NCI-H748 treated with DMSO at 0.1 percent for 48 hours (cell line): ENCODE measurements around the gene HSPA4L.

Source experiments
- DNase-seq: peaks from one replicate; lab custom pipeline; 2025; lab: John Stamatoyannopoulos, UW

HSPA4L gene

DNA sequence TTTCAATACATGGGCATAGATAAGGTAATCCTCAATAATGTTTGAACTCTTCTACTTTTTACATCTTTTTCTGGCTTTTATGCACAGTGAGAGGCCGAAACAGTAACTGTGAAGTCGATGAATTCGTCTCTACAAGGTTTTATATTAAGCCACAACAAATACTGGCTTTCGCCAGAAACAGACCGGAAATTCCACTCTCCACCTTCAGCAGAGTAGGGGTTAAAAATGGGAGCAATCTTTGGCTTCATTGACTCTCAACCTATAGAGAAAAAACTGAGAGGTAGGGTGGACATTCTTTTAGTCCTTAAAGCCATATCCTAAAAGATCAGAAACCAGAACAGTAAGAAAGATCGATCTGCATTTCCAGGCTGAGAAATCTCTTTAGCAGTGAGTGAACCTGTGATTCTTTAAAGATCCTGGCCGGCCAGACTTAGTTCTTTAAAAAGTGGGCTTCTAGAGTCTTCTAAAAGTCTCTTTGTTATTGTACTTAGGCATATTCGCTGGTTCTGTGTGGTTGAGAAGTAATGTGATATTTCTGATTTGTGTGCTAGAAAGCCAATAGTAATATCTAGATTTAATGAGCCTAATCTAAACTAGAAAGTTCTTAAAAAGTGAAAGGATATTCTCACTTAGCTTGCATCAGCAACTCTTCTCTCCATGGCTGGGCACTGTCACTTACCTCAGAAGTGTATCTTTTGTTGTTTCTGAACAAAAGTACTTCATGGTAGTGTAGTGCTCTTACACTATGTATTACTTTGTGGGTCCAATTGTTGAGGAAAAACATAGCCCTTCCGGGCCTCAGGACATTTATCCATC is 2.0 kb downstream of the HSPA4L start:
- DNase-seq: no peak

DNA sequence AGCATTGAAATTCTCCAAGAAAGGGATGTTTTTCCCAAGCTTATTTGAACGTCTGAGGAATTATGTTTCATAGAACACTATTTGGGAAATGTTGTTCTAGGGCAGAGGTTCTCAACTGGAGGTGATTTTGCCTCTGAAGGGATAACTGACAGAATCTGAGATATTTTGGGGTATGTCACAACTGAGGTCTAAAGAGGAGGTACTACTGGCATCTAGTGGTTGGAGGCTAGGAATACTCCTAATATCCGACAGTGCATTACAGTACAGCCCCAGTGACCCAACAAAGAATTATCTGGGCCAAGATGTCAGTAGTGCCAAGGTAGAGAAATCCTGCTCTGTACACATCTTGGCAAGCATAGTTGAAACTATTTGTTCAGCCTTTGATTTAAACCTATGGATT is 6.4 kb downstream of the HSPA4L start:
- no peak for DNase-seq

DNA sequence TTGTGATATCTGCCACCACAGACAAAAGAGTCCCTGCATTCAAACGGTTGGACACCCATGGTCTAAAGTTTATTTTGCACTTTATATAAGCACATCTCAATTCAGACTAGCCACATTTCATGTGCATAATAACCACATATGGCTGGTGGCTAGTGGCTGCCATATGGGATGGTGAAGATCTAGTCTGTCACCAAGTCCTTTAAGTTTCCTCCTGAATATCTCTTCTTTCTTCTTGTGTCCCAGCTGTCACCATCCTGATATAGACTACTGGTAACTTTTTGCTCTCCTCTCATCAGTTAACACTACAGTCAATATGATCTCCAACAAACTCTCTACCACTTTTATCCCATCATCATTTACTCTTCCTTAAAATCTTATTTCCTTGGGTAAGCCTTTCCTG is 9.3 kb downstream of the HSPA4L start:
- no peak for DNase-seq

DNA sequence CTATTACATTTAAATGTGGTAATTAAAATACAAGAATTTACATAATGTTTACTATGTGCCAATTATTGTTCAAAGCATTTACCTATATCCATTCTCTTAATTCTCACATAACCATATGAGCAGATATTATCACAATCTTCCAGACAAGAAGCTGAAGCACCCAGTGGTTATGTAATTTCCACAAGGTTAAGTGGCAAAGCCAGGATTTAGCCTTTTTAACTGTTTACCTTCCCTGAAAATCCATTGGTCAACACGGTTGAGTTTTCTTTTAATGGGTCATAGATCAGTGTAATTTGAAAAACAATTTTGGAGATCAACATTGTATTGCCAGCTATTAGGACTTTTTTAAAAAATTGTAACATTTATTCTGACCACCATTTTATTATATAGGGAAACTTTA is 11.4 kb downstream of the HSPA4L start:
- no peak for DNase-seq

DNA sequence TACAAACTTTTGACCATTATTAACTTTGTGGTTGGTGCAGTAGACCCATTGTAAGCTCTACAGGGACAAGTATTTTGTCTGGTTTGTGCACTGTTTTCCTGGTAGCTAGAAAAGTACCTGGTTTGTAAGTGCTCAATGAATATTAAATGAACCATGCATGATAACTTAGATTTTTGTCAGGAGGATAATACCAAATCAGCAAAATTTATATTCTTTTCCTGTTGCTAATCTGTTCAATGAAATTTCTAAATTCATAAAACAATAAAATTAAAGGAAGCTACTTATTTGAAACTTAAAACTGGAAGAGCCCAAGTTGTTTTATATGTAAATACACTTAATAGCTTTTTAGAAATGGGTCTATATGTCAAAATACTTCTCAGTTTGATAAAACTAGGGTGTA is 17.6 kb downstream of the HSPA4L start:
- DNase-seq: no peak

DNA sequence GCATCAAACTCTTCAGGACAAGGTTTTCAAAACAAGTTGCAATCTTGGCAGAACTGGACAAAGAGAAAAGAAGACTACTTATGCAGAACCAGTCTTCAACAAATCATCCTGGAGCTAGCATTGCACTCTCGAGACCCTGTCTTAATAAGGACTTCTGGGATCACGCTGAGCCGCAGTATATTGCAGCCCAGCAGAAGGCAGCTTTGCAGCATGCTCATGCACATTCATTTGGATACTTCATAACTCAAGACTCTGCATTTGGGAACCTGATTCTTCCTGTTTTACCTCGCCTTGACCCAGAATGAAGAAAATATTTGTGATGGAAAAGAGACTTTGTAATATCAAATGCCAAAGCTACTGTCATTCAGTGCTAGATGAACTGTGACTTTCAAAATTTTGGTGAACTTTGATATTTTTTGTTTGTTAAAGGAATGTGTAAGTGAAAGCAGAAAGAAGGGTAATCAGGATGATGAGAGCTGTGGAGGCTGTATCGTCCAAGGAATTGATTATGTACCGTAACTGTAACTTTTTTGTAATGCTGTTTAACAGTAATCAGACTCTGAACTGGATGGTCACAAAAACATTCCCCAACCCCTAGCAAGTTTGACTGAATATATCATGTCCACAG is 27.2 kb downstream of the HSPA4L start:
- no peak for DNase-seq

DNA sequence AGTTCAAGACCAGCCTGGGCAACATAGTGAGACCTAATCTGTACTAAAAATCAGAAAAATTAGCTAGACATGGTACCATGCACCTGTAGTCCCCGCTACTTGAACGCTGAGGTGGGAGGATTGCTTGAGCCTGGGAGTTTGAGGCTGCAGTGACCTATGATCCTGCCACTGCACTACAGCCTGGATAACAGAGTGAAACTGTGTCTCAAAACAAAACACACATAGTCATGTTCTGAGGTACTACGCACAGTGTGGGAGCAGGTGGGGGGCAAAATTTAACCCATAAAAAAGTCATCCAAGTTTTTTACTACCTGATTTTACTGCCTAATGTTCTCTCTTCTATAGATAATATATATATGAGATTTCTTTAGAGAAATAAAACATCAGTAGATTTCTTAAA is 28.4 kb downstream of the HSPA4L start:
- DNase-seq: no peak

DNA sequence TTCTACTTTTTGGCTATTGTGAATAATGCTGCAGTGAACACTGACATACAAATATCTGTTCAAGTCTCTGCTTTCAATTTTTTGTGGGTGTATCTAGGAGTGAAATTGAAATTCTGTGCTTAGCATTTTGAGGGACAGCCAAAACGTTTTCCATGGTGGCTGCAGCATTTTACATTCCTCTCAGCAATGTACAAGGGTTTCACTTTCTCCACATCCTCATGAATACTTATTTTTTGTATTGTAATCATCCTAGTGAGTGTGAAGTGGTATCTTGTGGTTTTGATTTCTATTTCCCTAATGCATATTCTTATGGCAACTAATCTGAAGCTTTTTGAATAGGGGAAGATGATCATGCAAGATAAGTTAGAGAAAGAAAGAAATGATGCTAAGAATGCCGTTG is 40.3 kb downstream of the HSPA4L start:
- no peak for DNase-seq

DNA sequence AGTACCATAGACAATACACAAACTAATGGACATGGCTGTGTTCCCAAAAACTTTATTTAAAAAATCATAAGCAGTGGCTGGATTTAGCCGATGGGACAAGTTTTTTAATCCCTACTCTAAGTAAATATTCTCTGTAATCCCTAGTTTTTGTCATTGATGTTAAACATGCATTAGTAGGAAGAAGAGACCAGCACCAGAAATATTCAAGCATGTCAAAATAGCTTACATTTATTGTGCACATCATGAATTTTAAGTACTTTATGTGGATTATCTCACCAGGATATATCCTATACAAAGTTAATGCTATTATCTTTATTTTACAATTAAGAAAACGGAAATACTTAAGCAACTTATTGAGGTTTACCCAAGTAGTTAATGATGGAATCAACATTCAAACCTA is 46.0 kb downstream of the HSPA4L start:
- no peak for DNase-seq

DNA sequence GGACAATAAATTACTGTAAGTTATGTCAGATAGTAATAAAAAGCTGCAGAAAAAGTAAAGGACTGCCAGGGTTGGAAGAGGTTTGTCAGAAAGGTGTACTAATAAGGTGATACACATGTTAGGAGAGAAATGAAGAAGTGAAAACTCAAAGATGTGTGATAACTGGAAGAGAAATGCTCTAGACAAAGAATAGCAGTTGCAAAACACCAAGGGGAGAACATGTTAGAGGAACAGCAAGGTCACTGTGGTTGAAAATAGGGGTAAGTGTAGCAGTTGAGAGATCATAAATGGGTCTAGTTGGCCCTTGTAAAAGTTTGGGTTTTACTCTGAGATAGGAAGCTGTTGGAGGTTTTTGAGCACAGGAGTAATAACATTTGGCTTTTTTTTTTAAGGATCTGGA is 46.9 kb downstream of the HSPA4L start:
- DNase-seq: no peak

DNA sequence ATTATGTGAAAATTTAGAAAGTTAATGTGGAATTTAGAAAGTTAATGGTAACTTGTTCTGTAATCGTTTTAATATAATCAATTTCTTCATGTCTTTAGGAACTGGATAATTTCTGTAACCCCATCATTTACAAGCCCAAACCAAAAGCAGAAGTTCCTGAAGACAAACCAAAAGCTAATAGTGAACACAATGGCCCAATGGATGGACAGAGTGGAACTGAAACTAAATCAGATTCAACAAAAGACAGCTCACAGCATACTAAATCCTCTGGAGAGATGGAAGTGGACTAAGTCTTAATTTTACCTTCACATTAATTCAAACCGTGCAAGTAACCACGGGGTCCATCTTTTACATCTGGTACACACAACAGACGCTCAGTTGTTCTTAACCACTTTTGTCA is 50.5 kb downstream of the HSPA4L start:
- DNase-seq: no peak

DNA sequence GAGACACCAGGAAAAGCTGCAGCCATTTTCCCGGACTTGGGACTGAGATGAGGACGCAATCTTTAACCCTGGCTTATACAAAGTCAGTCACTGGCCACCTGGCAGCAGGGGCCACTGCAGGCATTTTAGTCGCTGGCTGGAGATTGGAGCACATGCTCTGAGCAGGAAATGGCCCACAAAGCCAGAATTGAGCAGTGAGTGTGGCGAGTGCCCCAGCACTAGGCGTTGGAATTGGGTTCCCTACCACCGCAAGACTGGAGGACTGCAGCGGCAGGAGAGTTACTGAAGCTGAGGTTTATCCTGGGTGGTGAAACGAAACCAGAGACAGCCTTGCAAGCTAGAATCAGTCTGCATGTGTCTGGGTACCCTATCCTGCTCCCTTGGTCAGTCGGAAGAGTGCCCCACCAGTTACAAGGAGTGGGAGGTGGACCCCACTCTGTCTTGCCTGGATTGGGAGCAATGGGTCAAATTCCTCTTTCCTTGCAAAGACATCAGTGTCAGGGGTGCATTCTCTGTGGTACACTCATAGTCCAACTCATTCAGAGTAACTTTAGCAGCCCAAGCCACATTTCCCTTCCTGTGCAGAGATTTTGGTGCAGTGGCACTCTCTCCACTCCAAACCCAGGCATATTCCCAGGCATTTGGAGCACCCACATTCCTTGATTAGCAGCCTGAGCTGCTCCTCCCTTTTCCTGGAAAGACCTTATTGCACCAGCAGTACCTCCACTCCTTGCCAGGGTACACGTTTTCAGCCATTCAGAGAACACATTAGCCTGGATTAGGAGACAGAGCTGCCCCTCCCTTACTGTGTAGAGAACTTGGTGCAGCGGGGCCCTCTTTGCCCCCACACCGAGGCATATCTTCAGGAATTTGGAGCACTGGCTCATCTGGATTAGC is 61.8 kb downstream of the HSPA4L start:
- DNase-seq: no peak

DNA sequence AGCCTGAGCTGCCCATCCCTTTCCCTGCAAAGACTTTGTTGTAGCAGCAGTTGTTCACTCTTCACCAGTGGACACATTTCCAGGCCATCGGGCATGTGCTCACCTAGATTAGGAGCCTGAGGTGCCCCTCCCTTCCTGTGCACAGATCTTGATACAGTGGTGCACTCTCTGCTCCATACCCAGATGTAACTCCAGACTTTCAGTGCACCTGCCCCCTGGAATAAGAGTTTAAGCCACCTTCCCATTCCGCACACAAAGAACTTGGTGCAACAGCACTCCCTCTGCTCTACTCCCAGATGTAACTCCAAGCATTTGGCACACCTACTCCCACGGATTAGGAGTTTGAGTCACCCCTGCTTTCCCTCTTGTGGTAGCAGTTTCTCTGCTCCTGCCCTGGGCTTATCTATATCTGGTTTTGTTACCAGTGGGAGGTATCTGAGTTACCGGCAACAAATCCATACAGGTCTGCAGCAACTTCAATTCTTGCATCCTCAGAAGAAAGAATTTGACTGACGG is 62.5 kb downstream of the HSPA4L start:
- DNase-seq: no peak

DNA sequence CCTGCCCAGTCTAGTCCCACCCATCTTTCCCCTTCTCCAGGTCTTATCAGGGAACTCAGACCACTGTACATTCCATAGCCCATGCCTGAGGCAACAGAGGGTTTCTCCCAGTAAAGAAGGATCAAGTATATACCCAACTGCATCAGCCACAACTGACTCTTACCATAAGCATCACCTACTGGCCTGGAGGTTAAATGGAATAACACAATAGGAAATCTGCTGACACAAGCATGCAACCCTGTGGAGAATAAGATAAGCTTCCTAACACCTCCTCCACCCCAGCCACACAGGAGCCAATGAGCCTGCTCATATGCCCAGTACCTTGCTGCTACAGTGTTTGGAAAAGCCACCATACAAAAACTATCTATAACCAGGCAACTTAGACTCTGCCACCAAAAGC is 63.9 kb downstream of the HSPA4L start:
- DNase-seq: no peak

DNA sequence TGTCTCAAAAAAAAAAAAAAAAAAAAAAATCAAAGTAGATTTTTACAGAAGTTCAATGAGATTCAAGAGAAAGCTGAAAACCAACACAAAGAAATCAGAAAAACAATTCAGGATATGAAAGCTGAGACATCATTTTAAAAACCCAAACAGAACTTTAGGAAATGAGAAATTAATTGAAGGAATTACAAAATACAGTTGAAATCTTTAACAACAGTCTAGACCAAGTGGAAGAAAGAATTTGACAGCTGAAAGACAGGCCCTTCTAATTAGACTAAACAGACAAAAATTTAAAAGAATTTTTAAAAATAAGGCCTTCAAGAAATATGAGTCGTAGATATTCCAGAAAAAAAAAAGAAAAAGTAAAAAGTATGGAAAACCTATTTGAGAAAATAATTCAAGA is 64.6 kb downstream of the HSPA4L start:
- DNase-seq: no peak

DNA sequence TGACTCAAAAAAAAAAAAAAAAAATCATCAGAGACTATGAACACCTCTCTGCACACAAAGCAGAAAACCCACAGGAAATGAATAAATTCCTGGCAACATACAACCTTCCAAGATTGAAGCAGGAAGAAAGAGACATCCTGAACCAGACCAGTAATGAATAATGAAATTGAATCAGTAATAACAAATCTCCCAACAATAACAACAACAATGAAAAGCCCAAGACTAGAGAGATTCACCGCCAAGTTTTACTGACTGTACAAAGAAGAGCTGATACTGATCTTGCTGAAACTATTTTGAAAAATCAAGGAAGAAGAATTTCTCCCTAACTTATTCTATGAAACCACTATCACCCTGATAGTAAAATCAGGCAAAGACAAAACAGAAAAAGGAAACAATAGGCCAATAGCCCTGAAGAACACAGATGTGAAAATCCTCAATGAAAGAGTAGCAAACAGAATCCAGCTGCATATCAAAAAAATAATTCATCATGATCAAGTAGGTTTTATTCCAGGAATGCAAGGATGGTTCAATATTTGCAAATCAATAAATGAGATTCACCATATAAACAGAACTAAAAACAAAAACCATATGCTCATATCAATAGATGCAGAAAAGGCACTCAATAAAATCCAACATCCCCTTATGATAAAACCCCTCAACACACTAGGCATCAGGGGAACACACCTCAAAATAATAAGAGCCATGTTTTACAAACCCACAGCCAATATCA is 67.5 kb downstream of the HSPA4L start:
- no peak for DNase-seq

DNA sequence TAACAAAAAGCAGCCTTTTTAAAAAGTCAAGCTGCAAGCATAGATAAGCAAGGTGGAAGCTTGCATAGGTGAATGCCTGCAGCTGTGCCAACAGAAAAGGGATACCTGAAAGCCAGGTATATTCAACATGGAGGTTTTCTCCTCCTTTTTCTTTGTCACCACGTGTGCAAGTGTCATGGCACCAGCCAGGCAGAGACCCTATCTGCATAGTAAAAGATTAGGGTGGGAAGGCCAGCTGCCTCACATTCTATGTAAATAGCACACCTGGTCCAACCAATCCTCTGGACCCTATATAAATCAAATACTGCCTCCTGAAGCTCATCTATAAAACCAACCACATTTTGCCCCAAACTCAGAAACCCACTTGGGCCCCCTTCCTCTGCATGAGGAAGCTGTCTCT is 70.5 kb downstream of the HSPA4L start:
- no peak for DNase-seq

DNA sequence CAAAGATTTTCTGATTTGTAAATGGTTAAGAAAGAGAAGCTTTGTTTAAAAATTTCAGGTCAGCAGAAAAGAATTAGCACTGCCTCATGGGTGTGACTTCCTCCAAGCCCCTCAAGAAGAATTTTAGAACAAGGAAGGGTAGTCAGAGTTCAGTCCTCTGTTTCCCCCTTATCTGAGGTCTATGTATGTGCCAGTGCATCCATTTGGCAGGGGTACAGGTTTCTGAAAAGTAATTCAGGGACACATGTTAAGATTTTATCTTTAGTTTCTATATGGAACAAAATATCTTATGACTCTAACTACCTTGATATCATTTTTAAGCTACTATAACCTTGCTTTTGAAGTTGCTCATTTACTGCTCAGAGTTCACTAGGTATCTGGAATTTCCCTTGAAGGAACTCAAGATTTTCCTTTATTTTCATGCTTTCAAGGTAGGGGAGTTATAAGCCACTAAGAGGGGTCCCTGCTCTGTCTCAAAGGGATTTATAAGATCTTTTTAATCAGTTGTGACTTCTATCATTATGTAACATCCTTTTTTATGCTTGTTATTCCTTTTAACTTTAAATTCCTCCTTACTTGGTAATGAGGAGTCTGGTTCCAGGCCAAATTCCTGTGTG is 74.2 kb downstream of the HSPA4L start:
- DNase-seq: no peak

DNA sequence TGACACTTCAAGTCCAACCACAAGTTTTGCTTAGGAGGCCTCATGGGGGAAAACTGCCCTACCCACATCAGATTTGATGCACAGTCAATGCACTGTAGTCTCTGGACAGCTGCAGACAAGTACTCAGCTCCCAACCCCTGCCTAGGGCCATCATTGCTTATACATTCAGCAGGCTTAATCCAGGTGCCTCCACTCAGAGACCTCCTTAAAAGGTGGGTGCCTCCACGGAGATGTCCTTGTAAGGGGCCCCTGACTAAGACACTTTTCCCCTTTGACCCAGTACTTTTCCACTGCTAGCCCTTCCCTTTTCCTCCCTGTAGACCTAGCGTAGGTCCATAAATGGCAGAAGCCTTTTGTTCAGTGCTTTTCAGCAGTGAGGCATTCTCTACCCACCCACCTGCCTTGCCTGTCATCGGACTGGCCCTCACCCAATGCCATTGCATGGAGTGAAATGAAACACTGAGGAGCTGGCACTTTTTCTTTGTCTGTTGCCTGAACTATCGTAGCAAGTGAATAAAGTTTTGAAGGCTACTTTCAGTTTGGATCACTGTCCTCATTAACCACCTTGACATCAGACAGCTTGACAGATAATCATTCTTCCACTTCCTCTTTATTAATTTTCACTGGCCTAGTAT is 74.8 kb downstream of the HSPA4L start:
- DNase-seq: no peak

DNA sequence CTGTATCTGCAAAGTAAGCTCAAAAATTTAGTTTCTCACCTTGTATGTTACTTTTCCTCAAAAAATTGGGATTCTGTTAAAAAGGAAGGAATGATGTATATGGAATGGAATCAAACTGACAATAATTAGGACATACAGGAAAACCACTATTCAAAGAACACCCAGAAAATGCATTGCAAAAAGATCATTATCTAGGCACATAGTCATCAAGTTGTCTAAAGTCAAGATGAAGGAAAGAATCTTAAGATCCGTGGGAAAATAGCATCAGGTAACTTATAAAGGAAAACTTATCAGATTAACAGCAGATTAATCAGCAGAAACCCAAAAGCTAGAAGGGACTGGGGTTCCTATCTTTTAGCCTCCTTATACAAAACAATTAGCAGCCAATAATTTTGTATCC is 75.5 kb downstream of the HSPA4L start:
- no peak for DNase-seq

DNA sequence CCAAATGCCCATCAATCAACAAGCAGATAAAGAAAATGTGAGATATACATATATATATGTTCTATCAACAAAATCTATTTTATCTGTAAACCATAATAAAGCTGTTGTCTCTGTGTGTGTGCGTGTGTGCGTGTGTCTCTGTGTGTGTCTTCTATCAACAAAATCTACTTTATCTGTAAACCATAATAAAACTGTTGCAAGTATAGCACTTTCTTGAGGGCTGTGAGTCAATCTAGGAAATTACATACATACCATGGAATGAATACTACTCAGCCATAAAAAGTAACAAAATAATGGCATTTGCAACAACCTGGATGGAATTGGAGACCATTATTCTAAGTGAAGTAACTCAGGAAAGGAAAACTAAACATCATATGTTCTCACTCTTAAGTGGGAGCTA is 86.1 kb downstream of the HSPA4L start:
- DNase-seq: no peak
